Caco-2 (cell line): ENCODE measurements around the gene BPIFB2. TPM values are rescaled to one million over a fixed set of nuclear protein-coding genes. Genes with fewer than 3 reads are reported as not detected.

Source experiments
- BruUV-seq: library from RNA; stranded (reverse); fragments of 400-500 nt; replicated peaks from 2 replicates; lab custom pipeline; 2021; lab: Mats Ljungman, UMichigan
- CTCF ChIA-PET: fragments of 300-600 bp; sonication (Branson Sonifier 250); formaldehyde crosslinking; loops from one replicate; lab custom pipeline; 2022; ENCODE audit warnings: antibody characterized with exemption; lab: Charles Lee
- POLR2A ChIA-PET: fragments of 300-600 bp; sonication (Branson Sonifier 250); formaldehyde crosslinking; loops from one replicate; lab custom pipeline; 2022; ENCODE audit warnings: antibody characterized with exemption; lab: Charles Lee
- DNase-seq, 2 experiments: peaks; one replicate each; pipeline versions ENCODE4 v3.0.0 to v3.0.0-alpha.2; 2020 to 2022
- H3K27me3 ChIP-seq: replicated peaks from 2 replicates; pipeline ENCODE4 v1.6.0; 2011; ENCODE audit warnings: low read length; ENCODE audit not compliant: control insufficient read depth, insufficient read depth
- H3K36me3 ChIP-seq: 2 replicates; pipeline ENCODE4 v1.5.1; 2011; ENCODE audit warnings: low read length; ENCODE audit not compliant: control insufficient read depth, insufficient read depth
- H3K4me1 ChIP-seq: fragments of 250-450 bp; sonication (Bioruptor Pico); 2 replicates; pipeline ENCODE4 v1.5.1; 2020; ENCODE audit warnings: mild to moderate bottlenecking
- H3K4me3 ChIP-seq: 2 replicates; pipeline ENCODE4 v1.5.1; 2011; ENCODE audit warnings: low read depth, mild to moderate bottlenecking, control low read depth, low read length
- H3K9me3 ChIP-seq: fragments of 250-450 bp; sonication (Bioruptor Pico); 2 replicates; pipeline ENCODE4 v1.5.1; 2020; ENCODE audit warnings: mild to moderate bottlenecking, moderate library complexity
- H3K27ac Mint-ChIP-seq: one replicate; pipeline ENCODE4 v1.8.0; 2022; ENCODE audit warnings: mixed read lengths; ENCODE audit not compliant: unreplicated experiment
- H3K27me3 Mint-ChIP-seq: one replicate; pipeline ENCODE4 v1.8.0; 2022; ENCODE audit warnings: mixed read lengths; ENCODE audit not compliant: insufficient read depth, unreplicated experiment
- H3K36me3 Mint-ChIP-seq: one replicate; pipeline ENCODE4 v1.8.0; 2022; ENCODE audit warnings: mild to moderate bottlenecking, mixed read lengths; ENCODE audit not compliant: insufficient read depth, unreplicated experiment
- H3K4me1 Mint-ChIP-seq: one replicate; pipeline ENCODE4 v1.8.0; 2022; ENCODE audit warnings: low read depth, mixed read lengths; ENCODE audit not compliant: unreplicated experiment
- H3K4me3 Mint-ChIP-seq: one replicate; pipeline ENCODE4 v1.8.0; 2022; ENCODE audit warnings: mild to moderate bottlenecking, moderate library complexity, mixed read lengths; ENCODE audit not compliant: unreplicated experiment
- H3K9me3 Mint-ChIP-seq: one replicate; pipeline ENCODE4 v1.8.0; 2022; ENCODE audit warnings: mixed read lengths; ENCODE audit not compliant: unreplicated experiment
- CTCF ChIP-seq, 2 experiments: fragments of 200-600 bp in 1 of 2; IDR thresholded peaks; 1 replicate in 1 of 2; 2 replicates in 1 of 2; pipeline versions ENCODE4 v1.5.1 to v1.8.0; 2011 to 2022; ENCODE audit warnings: antibody characterized with exemption in 1 of 2, control low read depth in 1 of 2, inconsistent platforms in 1 of 2, low read depth in 1 of 2, low read length in 1 of 2, mild to moderate bottlenecking in 1 of 2, moderate library complexity in 1 of 2; ENCODE audit not compliant: insufficient read depth in 1 of 2, severe bottlenecking in 1 of 2, unreplicated experiment in 1 of 2
- intact Hi-C: fragments of 100-400 bp; cut with micrococcal nuclease; formaldehyde crosslinking; loops from one replicate; pipeline ENCODE4 v1.10.0; 2022; ENCODE audit not compliant: unreplicated experiment
- total RNA-seq: library from RNA; stranded (reverse); gene quantifications from 2 replicates; pipeline ENCODE4 v1.2.3, GENCODE V29; 2022

BPIFB2 gene
- total RNA-seq, 1 experiment from 2014 or later = not detected

GRCh38 chr20:32983459-32984112 is 23.9 kb upstream of the BPIFB2 start:
- no peak overlapping the region for H3K4me3 ChIP-seq
- ChIA-PET CTCF (no interaction called here), POLR2A (no interaction called here)
- no TSS peak for BruUV-seq
- no peaks in the 10 kb centered on the region for H3K27me3 ChIP-seq
- Mint-ChIP-seq H3K4me1 (no peaks in the 10 kb centered on the region), H3K4me3 (no peak overlapping the region), H3K9me3 (no peaks in the 10 kb centered on the region), H3K27me3 (peaks cover 7% of the 10 kb centered on the region), H3K27ac (no peak overlapping the region), H3K36me3 (no peaks in the 10 kb centered on the region)
- no peak for TF ChIP-seq CTCF (IDR thresholded peaks at IDR 0.05; ENCODE audit: insufficient read depth in 1 of 2, low read depth in 1 of 2, low read length in 1 of 2, severe bottlenecking in 1 of 2, unreplicated experiment in 1 of 2)
- DNase-seq = no peak
- no peaks in the 10 kb centered on the region for H3K36me3 ChIP-seq
- no peaks in the 10 kb centered on the region for H3K9me3 ChIP-seq
- intact Hi-C loops = no loop called here
- H3K4me1 ChIP-seq = no peaks in the 10 kb centered on the region

GRCh38 chr20:32984196-32984595 is 23.3 kb upstream of the BPIFB2 start:
- Mint-ChIP-seq H3K9me3 (no peaks in the 10 kb centered on the region), H3K27ac (no peak overlapping the region), H3K36me3 (no peaks in the 10 kb centered on the region), H3K4me1 (no peaks in the 10 kb centered on the region), H3K27me3 (peaks cover 7% of the 10 kb centered on the region), H3K4me3 (no peak overlapping the region)
- DNase-seq = peak in 1 of 2 experiments; percentile 53
- BruUV-seq = no TSS peak
- ChIA-PET POLR2A (no interaction called here), CTCF (no interaction called here)
- intact Hi-C loops = no loop called here
- TF ChIP-seq CTCF (IDR thresholded peaks at IDR 0.05; ENCODE audit: insufficient read depth in 1 of 2, low read depth in 1 of 2, low read length in 1 of 2, severe bottlenecking in 1 of 2, unreplicated experiment in 1 of 2) = no peak
- no peaks in the 10 kb centered on the region for H3K9me3 ChIP-seq
- H3K4me1 ChIP-seq = no peaks in the 10 kb centered on the region
- H3K36me3 ChIP-seq = no peaks in the 10 kb centered on the region
- no peak overlapping the region for H3K4me3 ChIP-seq
- no peaks in the 10 kb centered on the region for H3K27me3 ChIP-seq

GRCh38 chr20:32984631-32985354 is 22.7 kb upstream of the BPIFB2 start:
- Histone ChIP-seq H3K36me3 (no peaks in the 10 kb centered on the region), H3K4me3 (no peak overlapping the region), H3K4me1 (no peaks in the 10 kb centered on the region), H3K9me3 (no peaks in the 10 kb centered on the region), H3K27me3 (no peaks in the 10 kb centered on the region)
- Mint-ChIP-seq H3K27me3 (peaks cover 4% of the 10 kb centered on the region), H3K36me3 (no peaks in the 10 kb centered on the region), H3K4me1 (no peaks in the 10 kb centered on the region), H3K4me3 (no peak overlapping the region), H3K9me3 (no peaks in the 10 kb centered on the region), H3K27ac (no peak overlapping the region)
- ChIA-PET POLR2A (no interaction called here), CTCF (no interaction called here)
- no peak for TF ChIP-seq CTCF (IDR thresholded peaks at IDR 0.05; ENCODE audit: insufficient read depth in 1 of 2, low read depth in 1 of 2, low read length in 1 of 2, severe bottlenecking in 1 of 2, unreplicated experiment in 1 of 2)
- intact Hi-C loops = no loop called here
- no peak for DNase-seq
- no TSS peak for BruUV-seq
